Gastroesophageal sphincter (tissue), 3 donors: ENCODE results near the gene CENPW.
A peak's percentile ranks its signal among the peaks of the same experiment; 100 is the strongest.

Experiments used
- CTCF ChIP-seq, 4 experiments: fragments of 200-600 bp in 2 of 4; fragments of 450-650 bp in 2 of 4; sonication (generic) in 1 of 4; IDR thresholded peaks; one replicate each; pipeline ENCODE4 v1.5.1; 2017 to 2019; ENCODE audit warnings: antibody characterized with exemption in 4 of 4, mild to moderate bottlenecking in 2 of 4, moderate library complexity in 2 of 4
- EP300 ChIP-seq: sonication (generic); formaldehyde crosslinking; IDR thresholded peaks from one replicate; pipeline ENCODE4 v1.6.1; 2017; ENCODE audit warnings: antibody characterized with exemption, mild to moderate bottlenecking
- POLR2A ChIP-seq, 2 donors: fragments of 450-650 bp; IDR thresholded peaks; one replicate each; pipeline ENCODE4 v1.6.1; 2017; ENCODE audit warnings: antibody characterized with exemption in 2 of 2, mild to moderate bottlenecking in 2 of 2, moderate library complexity in 1 of 2
- POLR2AphosphoS5 ChIP-seq: sonication (generic); formaldehyde crosslinking; IDR thresholded peaks from one replicate; pipeline ENCODE4 v1.6.1; 2017; ENCODE audit warnings: antibody characterized with exemption

- TF ChIP-seq CTCF (IDR thresholded peaks at IDR 0.05) = no peak
- no peak for TF ChIP-seq POLR2A (IDR thresholded peaks at IDR 0.05)
- TF ChIP-seq POLR2AphosphoS5 = peak; percentile 67
- no peak for TF ChIP-seq EP300
Observed at GRCh38 chr6:126293891-126294524, 45.9 kb upstream of the CENPW start.
